ENCODE data around the gene BUD31. TPM values are rescaled to one million over a fixed set of nuclear protein-coding genes. Genes with fewer than 3 reads are reported as not detected.

The BUD31 gene
- total and polyA plus RNA-seq, 4 donors = 88.5 to 185 (median 115) TPM

DNA sequence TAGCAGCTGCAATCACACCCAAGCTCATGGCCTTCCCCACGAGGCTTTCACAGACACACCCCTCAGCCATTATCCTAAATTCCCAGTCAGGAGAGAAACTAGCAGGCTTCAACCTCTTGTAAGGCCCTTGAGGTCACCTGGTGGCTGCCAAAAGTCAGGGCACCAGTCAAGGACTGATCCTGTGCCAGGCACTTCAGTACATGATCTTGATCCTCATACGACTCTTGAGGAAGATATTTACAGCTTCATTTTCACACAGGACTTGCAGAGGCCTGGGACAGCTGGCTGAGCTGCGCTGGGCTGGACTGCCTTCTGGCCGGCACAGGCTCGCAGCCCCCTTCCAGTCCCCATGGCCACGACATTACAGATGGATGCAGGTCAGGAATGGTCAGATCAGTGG lies 9.2 kb upstream of the BUD31 start:
- peak; percentile 17 for ATAC-seq (ENCODE audit: insufficient read depth, low FRiP score)

DNA sequence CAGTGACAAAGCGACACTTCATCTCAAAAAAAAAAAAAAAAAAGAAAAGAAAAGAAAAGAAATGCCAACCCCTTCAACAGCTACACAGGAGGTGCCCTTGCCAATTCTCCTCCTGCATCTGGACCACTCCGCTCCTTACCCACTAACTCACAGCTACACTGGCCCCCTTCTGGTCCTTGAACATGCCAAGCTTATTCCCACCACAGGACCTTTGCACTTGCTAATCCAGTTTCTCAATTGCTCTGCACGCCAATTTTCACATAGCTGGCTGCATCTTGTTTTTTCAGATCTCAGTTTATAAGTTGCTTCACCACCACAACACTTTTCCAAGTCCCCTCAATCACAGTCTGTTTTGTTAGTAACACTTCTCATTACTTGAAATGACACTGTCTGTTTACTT lies 5.9 kb upstream of the BUD31 start:
- no peaks in the 10 kb centered on the region for H3K9me3 ChIP-seq (ENCODE audit: control insufficient read depth in 4 of 4, insufficient read depth in 3 of 4, low read length in 3 of 4)
- H3K4me3 ChIP-seq = no peak overlapping the region
- H3K36me3 ChIP-seq (ENCODE audit: control insufficient read depth in 4 of 4, insufficient read depth in 4 of 4, low read length in 4 of 4) = peaks cover 24 to 47% (median 33%) of the 10 kb centered on the region in 4 donors
- no peak overlapping the region for H3K9ac ChIP-seq (ENCODE audit: insufficient read depth in 1 of 2, low read length in 2 of 2)
- TF ChIP-seq, protein P1, sequence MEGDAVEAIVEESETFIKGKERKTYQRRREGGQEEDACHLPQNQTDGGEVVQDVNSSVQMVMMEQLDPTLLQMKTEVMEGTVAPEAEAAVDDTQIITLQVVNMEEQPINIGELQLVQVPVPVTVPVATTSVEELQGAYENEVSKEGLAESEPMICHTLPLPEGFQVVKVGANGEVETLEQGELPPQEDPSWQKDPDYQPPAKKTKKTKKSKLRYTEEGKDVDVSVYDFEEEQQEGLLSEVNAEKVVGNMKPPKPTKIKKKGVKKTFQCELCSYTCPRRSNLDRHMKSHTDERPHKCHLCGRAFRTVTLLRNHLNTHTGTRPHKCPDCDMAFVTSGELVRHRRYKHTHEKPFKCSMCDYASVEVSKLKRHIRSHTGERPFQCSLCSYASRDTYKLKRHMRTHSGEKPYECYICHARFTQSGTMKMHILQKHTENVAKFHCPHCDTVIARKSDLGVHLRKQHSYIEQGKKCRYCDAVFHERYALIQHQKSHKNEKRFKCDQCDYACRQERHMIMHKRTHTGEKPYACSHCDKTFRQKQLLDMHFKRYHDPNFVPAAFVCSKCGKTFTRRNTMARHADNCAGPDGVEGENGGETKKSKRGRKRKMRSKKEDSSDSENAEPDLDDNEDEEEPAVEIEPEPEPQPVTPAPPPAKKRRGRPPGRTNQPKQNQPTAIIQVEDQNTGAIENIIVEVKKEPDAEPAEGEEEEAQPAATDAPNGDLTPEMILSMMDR (IDR thresholded peaks at IDR 0.05; ENCODE audit: control extremely low read depth, extremely low read depth) = no peak
- no peak overlapping the region for H3K27ac ChIP-seq (ENCODE audit: low read depth in 1 of 2, low read length in 1 of 2)
- DNase-seq = no peak
- H3K27me3 ChIP-seq (ENCODE audit: control insufficient read depth in 3 of 3, insufficient read depth in 3 of 3, low read length in 2 of 3) = no peaks in the 10 kb centered on the region
- no peak for ATAC-seq (ENCODE audit: insufficient read depth, low FRiP score)
- peaks cover 0 to 14% (median 7%) of the 10 kb centered on the region in 5 donors for H3K4me1 ChIP-seq (ENCODE audit: control insufficient read depth in 5 of 5, insufficient read depth in 5 of 5, low read length in 5 of 5)
- WGBS, 2 donors = 98 to 99% methylated on average over 3 of the region's 3 CpGs

More for the DNA sequence above, 9.2 kb upstream of the BUD31 start:
- H3K27ac ChIP-seq (ENCODE audit: low read depth in 1 of 2, low read length in 1 of 2) = peak overlapping the region in 1 of 2 donors; percentile 6
- TF ChIP-seq, protein P1 (IDR thresholded peaks at IDR 0.05; ENCODE audit: control extremely low read depth, extremely low read depth) = no peak
- peaks cover 0 to under 1% (median 0%) of the 10 kb centered on the region in 5 donors for H3K4me1 ChIP-seq (ENCODE audit: control insufficient read depth in 5 of 5, insufficient read depth in 5 of 5, low read length in 5 of 5)
- WGBS, 2 donors = 62 to 82% methylated on average over 6 of the region's 6 CpGs
- peaks cover 32 to 68% (median 43%) of the 10 kb centered on the region in 4 donors for H3K36me3 ChIP-seq (ENCODE audit: control insufficient read depth in 4 of 4, insufficient read depth in 4 of 4, low read length in 4 of 4)
- no peaks in the 10 kb centered on the region for H3K27me3 ChIP-seq (ENCODE audit: control insufficient read depth in 3 of 3, insufficient read depth in 3 of 3, low read length in 2 of 3)
- H3K9me3 ChIP-seq (ENCODE audit: control insufficient read depth in 4 of 4, insufficient read depth in 3 of 4, low read length in 3 of 4) = no peaks in the 10 kb centered on the region
- no peak for DNase-seq
- no peak overlapping the region for H3K9ac ChIP-seq (ENCODE audit: insufficient read depth in 1 of 2, low read length in 2 of 2)
- no peak overlapping the region for H3K4me3 ChIP-seq

DNA sequence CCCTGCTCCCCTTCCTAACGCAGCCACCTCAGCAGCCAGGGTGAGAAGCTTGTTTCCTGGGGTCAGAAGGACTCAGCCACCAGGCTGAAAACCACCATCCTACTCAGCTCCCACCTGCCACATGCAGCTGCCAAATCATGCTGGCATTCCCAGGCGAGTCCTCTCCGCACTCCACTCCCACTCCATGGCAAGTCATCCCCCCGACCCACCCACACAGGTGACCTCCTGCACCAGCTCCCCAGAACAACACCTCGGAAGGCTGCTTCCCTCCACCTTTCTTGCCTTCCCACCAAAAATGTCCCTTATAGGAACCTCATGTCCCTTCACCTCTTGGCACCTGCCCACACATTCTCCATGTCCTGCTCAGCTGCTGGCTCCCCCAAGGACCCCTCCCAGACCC lies 5.0 kb upstream of the BUD31 start:
- TF ChIP-seq, protein P1 (IDR thresholded peaks at IDR 0.05; ENCODE audit: control extremely low read depth, extremely low read depth) = no peak
- WGBS, 2 donors = 93 to 95% methylated on average over 5 of the region's 5 CpGs
- no peak overlapping the region for H3K27ac ChIP-seq (ENCODE audit: low read depth in 1 of 2, low read length in 1 of 2)
- H3K4me1 ChIP-seq (ENCODE audit: control insufficient read depth in 5 of 5, insufficient read depth in 5 of 5, low read length in 5 of 5) = peaks cover 0 to 14% (median 7%) of the 10 kb centered on the region in 5 donors
- no peaks in the 10 kb centered on the region for H3K27me3 ChIP-seq (ENCODE audit: control insufficient read depth in 3 of 3, insufficient read depth in 3 of 3, low read length in 2 of 3)
- H3K9ac ChIP-seq (ENCODE audit: insufficient read depth in 1 of 2, low read length in 2 of 2) = no peak overlapping the region
- peaks cover 20 to 41% (median 29%) of the 10 kb centered on the region in 4 donors for H3K36me3 ChIP-seq (ENCODE audit: control insufficient read depth in 4 of 4, insufficient read depth in 4 of 4, low read length in 4 of 4)
- H3K4me3 ChIP-seq = no peak overlapping the region
- no peak for ATAC-seq (ENCODE audit: insufficient read depth, low FRiP score)
- no peak for DNase-seq
- no peaks in the 10 kb centered on the region for H3K9me3 ChIP-seq (ENCODE audit: control insufficient read depth in 4 of 4, insufficient read depth in 3 of 4, low read length in 3 of 4)
